GM10266 (cell line): ENCODE data around the gene SLC4A1.
A peak's percentile ranks its signal among the peaks of the same experiment; 100 is the strongest.

Source experiments
- DNase-seq: peaks from one replicate; pipeline ENCODE4 v3.0.0; 2012; ENCODE audit errors: extremely low spot score
- TF ChIP-seq, protein P1 (sequence below): IDR thresholded peaks from 2 replicates; pipeline ENCODE4 v1.5.1; 2012; ENCODE audit warnings: mild to moderate bottlenecking, low read depth; ENCODE audit not compliant: control insufficient read depth, insufficient read depth; ENCODE audit errors: missing control alignments

The SLC4A1 gene

GRCh38 chr17:44267818-44268490, at the start of gene SLC4A1:
TSS of gene SLC4A1 (minus strand) at chr17:44268135. CDS start at chr17:44262866, 5,269 bp downstream.
- DNase-seq = no peak
- TF ChIP-seq, protein P1, sequence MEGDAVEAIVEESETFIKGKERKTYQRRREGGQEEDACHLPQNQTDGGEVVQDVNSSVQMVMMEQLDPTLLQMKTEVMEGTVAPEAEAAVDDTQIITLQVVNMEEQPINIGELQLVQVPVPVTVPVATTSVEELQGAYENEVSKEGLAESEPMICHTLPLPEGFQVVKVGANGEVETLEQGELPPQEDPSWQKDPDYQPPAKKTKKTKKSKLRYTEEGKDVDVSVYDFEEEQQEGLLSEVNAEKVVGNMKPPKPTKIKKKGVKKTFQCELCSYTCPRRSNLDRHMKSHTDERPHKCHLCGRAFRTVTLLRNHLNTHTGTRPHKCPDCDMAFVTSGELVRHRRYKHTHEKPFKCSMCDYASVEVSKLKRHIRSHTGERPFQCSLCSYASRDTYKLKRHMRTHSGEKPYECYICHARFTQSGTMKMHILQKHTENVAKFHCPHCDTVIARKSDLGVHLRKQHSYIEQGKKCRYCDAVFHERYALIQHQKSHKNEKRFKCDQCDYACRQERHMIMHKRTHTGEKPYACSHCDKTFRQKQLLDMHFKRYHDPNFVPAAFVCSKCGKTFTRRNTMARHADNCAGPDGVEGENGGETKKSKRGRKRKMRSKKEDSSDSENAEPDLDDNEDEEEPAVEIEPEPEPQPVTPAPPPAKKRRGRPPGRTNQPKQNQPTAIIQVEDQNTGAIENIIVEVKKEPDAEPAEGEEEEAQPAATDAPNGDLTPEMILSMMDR = no peak

DNA sequence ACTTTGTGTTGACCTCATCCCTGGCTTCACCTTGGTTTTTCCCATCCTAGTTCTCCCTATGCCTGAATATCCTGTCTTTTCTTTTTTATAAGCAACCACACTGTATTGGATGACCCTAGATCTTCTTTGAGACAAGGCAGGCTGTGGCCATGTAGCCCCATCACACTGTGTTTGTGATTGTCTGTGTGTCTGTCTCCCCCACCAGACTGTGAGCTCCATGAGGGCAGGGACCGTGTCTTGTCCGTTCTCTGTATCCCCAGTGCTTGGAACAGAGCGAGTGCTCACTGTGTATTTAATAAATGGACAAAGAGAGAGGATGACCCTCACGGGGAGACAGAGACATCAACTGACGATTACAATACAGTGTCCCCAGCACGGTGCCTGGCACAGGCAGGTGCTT, 49.6 kb upstream of the SLC4A1 start:
- TF ChIP-seq, protein P1 = no peak
- DNase-seq = no peak

- no peak for DNase-seq
Observed at GRCh38 chr17:44315760-44316731, 48.1 kb upstream of the SLC4A1 start.

GRCh38 chr17:44314869-44315661, 47.1 kb upstream of the SLC4A1 start:
- peak; percentile 80 for DNase-seq
- TF ChIP-seq, protein P1 = no peak

More at GRCh38 chr17:44315760-44316731, 48.1 kb upstream of the SLC4A1 start:
- TF ChIP-seq, protein P1 = no peak

DNA sequence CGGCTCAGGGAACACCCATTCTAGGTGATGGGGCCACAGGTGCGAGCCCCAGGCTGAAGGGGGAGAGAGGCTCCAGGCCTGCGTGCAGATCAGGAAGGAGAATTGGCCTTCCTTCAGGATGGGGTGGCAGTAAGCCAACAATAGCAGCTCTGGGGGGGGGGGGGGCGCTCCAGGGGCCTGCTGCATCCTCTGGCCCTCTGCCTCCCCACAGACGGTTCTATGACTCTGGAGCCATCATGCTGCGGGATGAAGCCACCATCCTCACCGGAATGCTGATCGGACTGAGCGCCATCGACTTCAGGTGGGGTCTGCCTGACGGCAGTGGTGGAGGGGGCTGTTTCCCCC, 46.6 kb upstream of the SLC4A1 start:
- TF ChIP-seq, protein P1 = no peak
- DNase-seq = no peak

DNA sequence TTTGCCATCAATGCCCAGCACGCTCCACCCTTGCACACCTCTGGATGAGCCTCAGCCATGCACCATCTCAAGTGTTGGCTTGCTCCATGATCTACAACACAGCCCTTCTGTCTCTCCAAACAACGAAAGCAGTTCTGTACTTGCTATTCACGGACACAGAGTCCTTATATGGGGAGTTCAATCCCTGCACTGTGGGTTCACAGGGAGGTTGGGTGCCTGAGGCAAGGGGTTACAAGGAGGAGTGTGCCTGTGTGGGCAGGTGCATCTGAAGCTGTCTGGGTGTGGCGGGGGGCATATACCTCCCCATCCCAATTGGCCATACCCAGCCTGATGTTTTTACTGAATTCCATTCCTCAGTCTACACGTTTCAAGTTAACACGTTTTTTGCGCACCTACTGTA, 46.1 kb upstream of the SLC4A1 start:
- TF ChIP-seq, protein P1 = no peak
- DNase-seq = no peak
